HepG2 (cell line): ENCODE results near the gene LARP4. TPM values are rescaled to one million over a fixed set of nuclear protein-coding genes. Genes with fewer than 3 reads are reported as not detected.

Experiments
- AKNA ChIP-seq: sonication (generic); formaldehyde crosslinking; IDR thresholded peaks from 2 replicates; pipeline ENCODE4 v1.4.0; 2020; ENCODE audit warnings: missing genetic modification reagents, borderline replicate concordance
- CBX1 ChIP-seq: IDR thresholded peaks from one replicate; pipeline ENCODE4 v1.6.1; 2016; ENCODE audit warnings: antibody characterized with exemption, low read depth
- CREM ChIP-seq, 2 experiments: sonication (generic) in 1 of 2; formaldehyde crosslinking in 1 of 2; IDR thresholded peaks; 2 replicates each; pipeline versions ENCODE4 v1.4.0 to v1.6.1; 2016 to 2020; ENCODE audit warnings: antibody characterized with exemption in 1 of 2, mild to moderate bottlenecking in 1 of 2, missing genetic modification reagents in 1 of 2
- GRHL1 ChIP-seq: sonication (generic); formaldehyde crosslinking; conservative IDR thresholded peaks from 2 replicates; pipeline ENCODE4 v1.8.0; 2022; ENCODE audit warnings: missing genetic modification reagents
- IKZF4 ChIP-seq: sonication (generic); formaldehyde crosslinking; IDR thresholded peaks from 2 replicates; pipeline ENCODE4 v1.5.1; 2020; ENCODE audit warnings: borderline replicate concordance, mild to moderate bottlenecking, low read depth, missing genetic modification reagents; ENCODE audit errors: not compliant biosample characterization
- PHF21A ChIP-seq: sonication (generic); formaldehyde crosslinking; IDR thresholded peaks from 2 replicates; pipeline ENCODE4 v1.5.0; 2020; ENCODE audit warnings: mild to moderate bottlenecking, missing genetic modification reagents
- YEATS4 ChIP-seq: sonication (generic); formaldehyde crosslinking; IDR thresholded peaks from 2 replicates; pipeline ENCODE4 v1.4.0; 2020; ENCODE audit warnings: missing genetic modification reagents, borderline replicate concordance
- ZBTB39 ChIP-seq: sonication (generic); formaldehyde crosslinking; IDR thresholded peaks from 2 replicates; pipeline ENCODE4 v1.5.0; 2020; ENCODE audit warnings: missing genetic modification reagents
- ZKSCAN5 ChIP-seq: sonication (generic); formaldehyde crosslinking; IDR thresholded peaks from 2 replicates; pipeline ENCODE4 v1.5.1; 2020; ENCODE audit warnings: mild to moderate bottlenecking, missing genetic modification reagents
- ZNF253 ChIP-seq: sonication (generic); formaldehyde crosslinking; IDR thresholded peaks from 2 replicates; pipeline ENCODE4 v1.8.0; 2022; ENCODE audit warnings: mild to moderate bottlenecking, missing genetic modification reagents, borderline replicate concordance
- ZNF263 ChIP-seq: sonication (generic); formaldehyde crosslinking; IDR thresholded peaks from 2 replicates; pipeline ENCODE4 v1.4.0; 2020; ENCODE audit warnings: missing genetic modification reagents
- ZNF326 ChIP-seq: sonication (generic); formaldehyde crosslinking; IDR thresholded peaks from 2 replicates; pipeline ENCODE4 v1.4.0; 2020; ENCODE audit warnings: missing genetic modification reagents, borderline replicate concordance
- ZNF331 ChIP-seq: sonication (generic); formaldehyde crosslinking; IDR thresholded peaks from 2 replicates; pipeline ENCODE4 v1.4.0; 2020; ENCODE audit warnings: missing genetic modification reagents
- ZNF335 ChIP-seq: sonication (generic); formaldehyde crosslinking; IDR thresholded peaks from 2 replicates; pipeline ENCODE4 v1.4.0; 2020; ENCODE audit warnings: missing genetic modification reagents
- ZNF362 ChIP-seq: sonication (generic); formaldehyde crosslinking; IDR thresholded peaks from 2 replicates; pipeline ENCODE4 v1.4.0; 2020; ENCODE audit warnings: missing genetic modification reagents, mild to moderate bottlenecking, borderline replicate concordance
- ZNF616 ChIP-seq: sonication (generic); formaldehyde crosslinking; IDR thresholded peaks from 2 replicates; pipeline ENCODE4 v1.5.0; 2020; ENCODE audit warnings: low read depth, mild to moderate bottlenecking, missing genetic modification reagents
- ZNF724P ChIP-seq: sonication (generic); formaldehyde crosslinking; IDR thresholded peaks from 2 replicates; pipeline ENCODE4 v1.8.0; 2022; ENCODE audit warnings: missing genetic modification reagents, borderline replicate concordance
- ZNF792 ChIP-seq: IDR thresholded peaks from 2 replicates; pipeline ENCODE4 v1.6.1; 2016
- polyA plus RNA-seq, 8 experiments: library from polyadenylated mRNA; depleted of rRNA in 3 of 8; stranded (reverse) in 7 of 8; unstranded in 1 of 8; fragments of >200 nt; fragmentation: Illumina TruSeq in 4 of 8; extraction: Trizol in 4 of 8; gene quantifications; 2 replicates each; pipeline versions ENCODE4 v1.2.1 to v1.2.3, GENCODE V29; 2011 to 2016; ENCODE audit warnings: low read depth in 4 of 8, missing spikeins in 1 of 8, mixed read lengths in 1 of 8; ENCODE audit not compliant: insufficient read depth in 1 of 8
- total RNA-seq, 5 experiments: library from RNA; depleted of rRNA; stranded (reverse); fragments of >200 nt; fragmentation: Illumina TruSeq; extraction: Trizol; gene quantifications; 2 replicates each; pipeline ENCODE4 v1.2.3, GENCODE V29; 2016; ENCODE audit warnings: low read depth in 1 of 5

The LARP4 gene
- total and polyA plus RNA-seq, 2 of the 13 experiments (the other 11 are each of a cell fraction or from before 2014, with no cell fraction given), result 16.4 to 42.7 TPM

- no peak for TF ChIP-seq AKNA (CRISPR knock-in tag)
- no peak; the same call in 1 of the 2 replicates for TF ChIP-seq YEATS4 (CRISPR knock-in tag)
- peak; percentile 33; the same call in 1 of the 2 replicates for TF ChIP-seq ZNF362
- peak; percentile 40; the same call in 1 of the 2 replicates for TF ChIP-seq PHF21A
- no peak for TF ChIP-seq GRHL1
- 0 out of 2 replicates have a peak, but pooled peaks have one; percentile 20 for TF ChIP-seq ZNF792 (CRISPR knock-in tag)
- TF ChIP-seq CREM (IDR thresholded peaks at IDR 0.05), result no peak
- no peak for TF ChIP-seq CREM (CRISPR knock-in tag; IDR thresholded peaks at IDR 0.05)
- TF ChIP-seq ZNF331, result peak; percentile 41; the same call in 1 of the 2 replicates
- no peak; the same call in 1 of the 2 replicates for TF ChIP-seq ZBTB39
- TF ChIP-seq CBX1, result peak; percentile 28
- TF ChIP-seq ZNF724P (CRISPR knock-in tag), result no peak; the same call in 1 of the 2 replicates
- no peak for TF ChIP-seq ZNF253 (CRISPR knock-in tag)
- TF ChIP-seq ZKSCAN5 (CRISPR knock-in tag), result no peak
- no peak for TF ChIP-seq ZNF616 (CRISPR knock-in tag)
- TF ChIP-seq IKZF4, result peak; percentile 48
- TF ChIP-seq ZNF326 (CRISPR knock-in tag), result no peak
- no peak for TF ChIP-seq ZNF263 (CRISPR knock-in tag)
- no peak for TF ChIP-seq ZNF335 (CRISPR knock-in tag)
These were observed 104.4 kb downstream of the LARP4 start, which contains the start of gene DIP2B (continued) for GRCh38 chr12:50504798-50505674.
